NCI-H1092 treated with DMSO at 0.1 percent for 48 hours (cell line): ENCODE data around the gene RARB.

Experiments
- DNase-seq: peaks from one replicate; lab custom pipeline; 2025; lab: John Stamatoyannopoulos, UW

RARB gene

DNA sequence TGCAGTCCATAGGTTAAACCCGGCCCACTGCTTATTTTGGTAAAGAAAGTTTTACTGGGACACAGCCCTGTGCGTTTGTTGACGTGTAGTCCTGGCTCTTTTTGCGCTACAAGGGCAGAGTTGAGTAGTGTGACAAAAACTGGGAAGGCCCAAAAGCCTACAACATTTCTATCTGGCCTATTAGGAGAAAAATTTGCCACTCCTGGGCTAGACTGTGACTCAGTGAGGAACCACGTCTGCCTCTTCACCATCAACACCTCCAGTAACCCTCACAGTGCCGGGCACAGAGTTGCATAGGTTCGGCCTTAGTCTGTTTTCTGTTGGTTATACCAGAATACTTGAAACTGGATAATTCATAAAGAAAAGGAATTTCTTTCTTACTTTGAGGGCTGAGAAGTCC is 126.3 kb downstream of the RARB start:
- no peak for DNase-seq

DNA sequence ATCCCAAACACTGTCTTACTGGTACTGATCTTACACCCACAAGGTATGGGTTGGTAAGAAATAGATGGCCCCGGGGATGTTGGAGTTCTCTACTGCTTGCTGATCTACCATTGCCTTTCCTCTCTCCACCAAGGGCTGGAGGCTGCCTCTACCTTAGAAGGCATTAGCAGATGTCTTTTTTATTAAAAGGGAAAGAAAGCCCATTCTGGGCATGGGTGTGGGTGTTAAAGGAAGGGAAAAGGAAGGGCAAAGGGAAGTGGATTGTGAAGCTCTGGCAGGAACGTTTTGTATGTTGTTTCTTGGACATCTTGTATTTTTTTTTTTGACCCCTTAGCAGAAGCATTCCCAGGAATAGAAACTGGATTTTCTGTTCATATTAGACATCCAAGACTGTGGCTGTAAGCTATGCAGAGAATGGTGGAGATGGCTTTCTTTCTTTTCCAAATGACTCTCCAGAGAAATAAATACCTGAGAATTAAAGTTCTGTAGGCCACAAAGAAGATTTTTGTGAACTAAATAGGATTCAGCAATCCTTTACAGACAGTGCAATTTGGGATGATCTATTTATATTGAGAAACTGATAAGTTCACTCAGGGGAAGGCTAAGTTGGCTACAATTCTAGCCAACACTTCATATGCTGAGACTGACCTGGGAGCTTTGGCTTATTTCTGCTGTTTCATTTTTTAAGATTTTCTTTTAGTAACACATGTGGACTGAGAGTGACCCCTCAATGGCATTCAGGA is 127.8 kb downstream of the RARB start:
- no peak for DNase-seq

DNA sequence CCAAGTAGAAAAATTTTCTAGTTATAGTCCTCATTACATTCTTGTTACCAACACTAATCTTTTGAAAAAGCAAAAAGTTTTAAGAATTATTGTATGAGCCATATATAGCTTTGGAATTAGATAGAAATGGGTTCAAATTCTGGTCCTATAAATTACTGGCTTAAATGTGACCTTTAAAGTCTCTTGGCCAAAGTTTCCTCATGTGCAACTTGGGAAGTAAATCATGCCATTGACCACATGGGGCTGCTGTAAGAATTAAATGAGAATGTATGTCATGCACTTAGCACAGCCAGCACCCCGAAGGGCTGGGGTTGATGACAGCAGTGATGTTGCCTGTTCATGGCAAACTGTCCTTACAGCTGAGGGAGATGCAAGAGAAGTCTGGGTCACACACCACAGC is 128.4 kb downstream of the RARB start:
- no peak for DNase-seq

DNA sequence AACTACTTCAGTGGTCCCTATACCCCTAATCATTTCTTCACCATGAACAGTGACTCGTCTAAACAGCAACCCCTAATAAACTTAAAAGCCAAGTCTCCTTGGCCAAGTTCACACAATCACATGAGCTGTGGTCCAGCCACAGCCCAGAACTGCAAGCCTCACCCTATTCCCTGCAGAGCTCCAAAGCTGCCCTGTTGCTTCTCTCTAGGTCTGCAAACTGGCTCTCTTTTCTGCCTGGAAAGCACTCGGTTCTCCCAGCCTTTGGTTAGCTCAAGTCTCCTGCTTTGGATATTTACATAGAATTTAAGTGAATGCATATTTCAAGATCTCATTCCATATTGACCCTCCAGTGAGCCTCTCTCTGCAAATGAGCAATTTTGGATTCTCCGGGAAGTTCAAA is 129.6 kb downstream of the RARB start:
- no peak for DNase-seq

DNA sequence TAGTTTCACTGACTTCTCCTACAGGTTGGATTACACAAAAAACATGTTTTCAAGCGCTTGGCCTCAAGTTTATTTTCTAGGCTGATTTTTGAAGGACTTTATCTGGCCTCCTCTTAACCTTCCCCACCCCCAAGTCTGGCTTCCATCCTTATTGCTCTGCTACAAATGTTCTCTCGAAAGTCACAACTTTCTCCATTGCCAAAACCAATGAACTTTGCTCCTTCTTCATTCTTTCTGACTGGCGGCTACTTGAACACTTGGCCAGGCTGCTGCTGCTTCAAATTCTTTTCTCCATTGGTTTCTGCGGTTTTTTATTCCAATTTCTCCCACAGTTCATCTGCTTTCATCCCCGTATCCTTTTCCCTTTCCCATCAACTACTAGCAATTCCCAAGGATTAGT is 130.1 kb downstream of the RARB start:
- no peak for DNase-seq

DNA sequence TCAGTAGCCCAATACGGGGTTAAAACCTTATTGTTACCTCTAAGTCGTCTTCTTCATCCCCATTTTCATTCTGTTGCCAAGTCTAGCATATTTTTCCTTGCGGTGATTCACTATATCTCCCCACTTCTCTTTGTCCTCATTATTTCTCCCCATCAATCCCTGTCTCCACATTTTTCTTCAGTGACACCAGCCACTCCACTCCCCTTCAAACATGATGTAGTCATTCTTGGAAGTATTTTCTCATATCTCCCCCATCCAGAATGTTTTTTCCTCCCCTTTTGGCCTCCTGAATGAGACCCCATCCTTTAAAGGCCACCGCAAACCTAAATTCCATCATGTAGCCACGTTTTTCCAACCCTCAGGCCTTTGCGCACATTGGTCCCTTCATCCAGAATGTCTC is 130.7 kb downstream of the RARB start:
- DNase-seq, result no peak

DNA sequence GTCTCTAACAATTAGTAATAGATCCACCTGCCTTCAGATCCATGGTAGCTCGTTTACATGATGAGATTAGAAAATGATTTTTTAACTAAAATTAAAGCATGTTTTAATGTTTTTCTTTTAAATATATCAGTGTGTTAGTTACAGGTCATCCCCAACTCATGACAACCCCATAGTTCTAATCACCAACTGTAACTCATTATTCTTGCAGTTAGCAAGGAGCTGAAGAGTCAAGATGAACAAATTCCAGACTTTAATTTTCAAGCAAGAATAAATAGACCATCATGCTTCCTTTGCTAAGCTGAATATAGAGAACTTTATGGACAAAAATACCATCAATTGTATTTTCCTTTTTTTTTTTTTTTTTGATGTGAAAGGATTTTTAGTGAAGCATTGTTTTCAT is 135.5 kb downstream of the RARB start:
- DNase-seq, result no peak

DNA sequence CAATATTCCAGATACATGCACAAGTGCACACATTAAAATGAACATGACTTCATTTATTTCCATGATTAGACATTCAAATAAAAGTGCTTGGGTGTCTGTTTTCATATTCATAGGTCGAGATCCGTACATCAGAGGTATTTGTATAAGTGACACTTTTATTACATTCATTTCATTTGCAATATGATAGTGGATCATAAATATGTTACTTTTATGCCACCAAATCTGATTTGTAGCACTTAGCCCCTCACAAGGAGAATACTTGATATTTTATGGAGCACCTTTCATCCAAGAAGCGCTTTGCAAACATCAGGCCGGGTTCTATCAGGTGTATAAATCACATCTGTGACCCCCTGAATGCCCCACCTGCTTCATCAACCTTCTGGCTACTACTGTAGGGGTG is 136.0 kb downstream of the RARB start:
- DNase-seq, result no peak

DNA sequence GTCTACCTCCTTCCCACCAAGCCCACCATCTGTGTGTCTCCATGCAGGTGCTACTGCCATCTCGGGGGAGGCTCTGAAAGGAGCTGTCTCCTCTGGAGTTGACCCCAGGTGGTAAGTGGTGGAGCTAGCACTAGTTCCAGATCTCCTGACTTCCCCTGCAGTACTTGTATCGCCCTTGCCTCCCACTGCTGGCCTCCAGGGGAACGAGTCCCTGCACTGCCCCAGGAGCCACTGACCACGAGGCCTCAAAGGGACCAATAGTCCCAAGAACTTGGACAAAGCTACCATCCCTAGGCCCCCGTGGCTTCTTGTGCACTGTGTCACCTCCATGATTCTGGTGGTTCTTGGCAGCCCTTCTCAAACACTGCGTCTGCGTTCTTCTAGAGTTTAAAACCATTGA is 137.7 kb downstream of the RARB start:
- no peak for DNase-seq

DNA sequence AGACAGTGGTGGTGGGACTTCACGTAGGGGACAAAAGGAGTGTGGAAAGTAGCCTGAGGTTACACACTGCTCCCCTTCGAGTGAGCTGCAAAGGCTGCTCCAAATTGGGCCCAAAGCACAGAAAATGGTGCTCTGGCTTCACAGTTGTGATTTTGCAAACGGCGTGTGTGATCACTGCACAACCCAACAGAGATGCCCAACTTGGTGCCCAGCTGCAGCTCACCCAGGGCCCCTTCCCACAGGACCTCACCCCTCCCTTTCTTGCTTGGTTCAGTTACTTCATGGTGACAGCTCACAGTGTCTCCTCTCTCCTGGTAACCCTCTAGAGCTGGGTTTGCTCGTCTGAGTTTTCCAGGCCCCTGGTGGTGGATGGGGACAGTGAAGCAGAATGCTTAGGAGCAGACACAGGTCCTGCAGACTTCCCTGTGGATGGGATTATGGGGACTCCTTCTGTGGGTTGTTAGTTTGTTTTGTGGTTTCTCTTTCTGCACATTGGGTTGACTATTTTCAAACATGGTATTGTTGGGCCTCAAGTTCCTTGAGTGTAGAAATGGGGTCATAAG is 138.4 kb downstream of the RARB start:
- DNase-seq, result no peak

DNA sequence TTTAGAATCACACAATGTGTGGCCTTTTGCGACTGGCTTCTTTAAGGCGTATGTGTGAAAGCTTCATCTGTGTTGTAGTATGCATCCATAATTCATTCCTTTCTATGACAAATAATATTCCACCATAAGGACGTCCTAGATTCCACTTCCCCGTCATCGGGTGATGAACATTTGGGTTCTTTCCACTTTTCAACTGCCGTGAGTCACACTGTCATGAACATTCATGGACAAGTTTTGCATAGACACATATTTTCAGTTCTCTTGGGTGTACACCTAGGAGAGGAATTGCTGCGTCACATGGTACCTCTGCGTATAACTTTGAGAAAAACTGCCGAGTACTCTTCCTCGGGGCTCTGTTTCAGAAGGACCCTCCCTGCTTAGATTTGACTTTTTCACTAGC is 139.3 kb downstream of the RARB start:
- DNase-seq, result no peak

DNA sequence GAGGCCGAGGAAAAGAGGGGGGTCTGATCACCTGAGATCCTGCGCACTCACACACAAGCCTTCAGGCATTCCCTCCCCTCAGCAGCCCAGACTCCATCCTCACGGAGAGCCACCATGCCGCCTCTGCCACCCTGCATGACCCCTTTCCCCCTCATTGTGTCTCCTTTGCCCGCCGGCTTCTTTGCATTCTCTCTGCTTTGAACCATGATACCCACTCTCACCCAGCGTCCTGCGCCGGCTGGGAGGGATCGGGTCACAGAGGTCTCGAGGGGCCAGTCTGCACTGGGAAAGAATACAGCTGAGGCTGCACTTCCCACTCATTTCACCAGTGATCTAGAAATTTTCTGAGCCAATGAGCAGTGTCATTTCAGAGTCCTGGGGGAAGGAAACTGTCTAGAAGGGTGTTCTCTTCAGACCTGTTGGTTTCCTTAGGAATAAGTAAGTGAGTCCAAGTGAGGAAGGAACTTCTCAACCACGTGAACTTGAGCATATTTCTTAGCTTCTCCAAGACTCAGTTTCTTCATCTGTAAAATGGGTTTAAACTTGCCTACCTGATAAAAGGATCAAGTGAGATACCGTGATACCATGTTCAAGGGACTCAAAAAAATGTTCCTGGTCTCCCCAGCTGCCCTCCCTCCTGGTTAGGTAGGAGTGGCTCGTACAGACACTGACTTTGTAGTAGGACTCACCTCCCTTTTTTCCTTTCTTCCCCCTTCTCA is 139.9 kb downstream of the RARB start:
- DNase-seq, result no peak

DNA sequence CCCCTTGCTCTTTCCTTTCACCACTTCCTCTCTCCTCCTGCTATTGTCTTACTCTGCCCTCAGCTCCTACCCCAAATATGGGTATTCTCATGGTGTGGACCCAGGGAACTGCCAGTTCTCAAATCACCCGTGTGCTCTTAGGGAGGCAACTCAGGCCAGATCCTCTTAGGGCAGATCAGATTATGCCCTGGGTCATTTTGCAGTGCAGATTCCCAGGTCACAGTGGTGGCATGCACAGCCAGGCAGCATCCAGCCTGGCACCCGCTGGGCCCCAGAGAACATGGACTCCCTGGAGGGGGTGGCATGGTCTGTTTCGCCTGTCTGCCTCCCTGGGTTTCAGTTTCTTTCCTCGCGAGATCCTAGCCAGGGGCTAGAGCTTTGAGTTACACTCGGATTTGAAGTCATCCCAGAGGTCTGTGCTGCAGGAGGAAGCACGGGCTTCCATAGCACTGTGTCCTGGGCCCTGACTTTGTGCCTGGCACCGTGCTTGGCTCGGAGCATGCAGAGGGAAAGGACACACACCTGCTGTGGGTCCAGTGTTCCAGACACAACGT is 140.5 kb downstream of the RARB start:
- DNase-seq, result no peak

DNA sequence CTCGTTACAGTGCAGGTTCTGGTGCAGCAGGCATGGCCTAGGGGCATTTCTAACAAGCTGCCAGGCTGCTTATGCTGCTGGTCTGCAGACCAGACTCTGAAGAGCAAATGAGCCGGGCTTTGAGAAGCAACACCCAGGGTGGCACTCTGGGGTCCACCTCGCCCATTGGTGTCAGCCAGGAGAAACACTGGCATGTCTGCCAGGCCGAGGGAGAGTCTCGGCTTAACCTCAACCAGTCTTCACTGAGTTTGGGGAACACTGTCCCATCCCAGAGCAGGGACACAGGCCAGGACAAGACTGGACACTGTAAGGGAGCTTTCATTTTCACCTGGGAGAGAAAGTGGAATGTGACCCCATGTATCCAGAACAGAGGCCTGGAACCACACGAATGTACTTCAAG is 143.2 kb downstream of the RARB start:
- DNase-seq, result no peak

DNA sequence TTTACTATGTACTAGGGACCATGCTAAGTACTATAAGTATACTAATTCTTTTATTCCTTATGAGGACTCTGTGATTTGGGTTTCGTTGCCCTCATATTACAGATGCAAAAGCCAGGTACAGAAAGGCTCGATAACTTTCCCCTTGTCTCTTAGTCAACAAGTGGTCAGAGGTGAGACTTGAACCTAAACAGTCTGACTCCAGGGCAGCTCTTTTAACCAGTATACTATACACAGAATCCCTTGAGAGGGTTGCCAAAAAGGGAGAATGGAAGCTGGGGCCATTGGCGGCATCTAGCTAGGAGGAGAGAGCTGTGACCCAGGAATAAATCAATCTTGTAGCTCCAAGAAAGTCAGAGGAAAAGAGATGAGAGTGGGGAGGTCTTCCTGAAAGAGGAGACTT is 144.3 kb downstream of the RARB start:
- DNase-seq, result no peak

DNA sequence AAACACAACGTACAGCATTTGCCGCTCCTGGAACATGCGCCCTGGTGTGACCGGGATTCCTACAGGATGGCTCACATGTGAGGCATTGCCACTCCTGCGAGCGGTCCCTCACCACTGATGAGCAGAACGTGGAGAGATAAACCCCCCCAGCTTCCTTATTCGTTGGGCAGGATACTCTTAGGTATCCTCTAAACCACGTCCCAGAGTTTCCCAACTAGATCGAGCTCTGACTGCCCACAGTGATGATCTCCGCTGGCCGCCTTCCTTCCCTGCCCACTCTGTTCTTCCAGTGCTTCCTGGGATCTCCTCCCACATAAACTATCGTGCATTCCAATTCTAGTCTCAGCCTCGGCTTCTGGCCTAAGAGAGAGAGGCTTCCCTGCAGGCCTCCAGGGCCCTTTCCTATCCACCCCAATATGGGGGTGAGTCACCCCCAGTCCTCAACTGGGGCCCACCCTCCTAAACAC is 144.9 kb downstream of the RARB start:
- DNase-seq, result no peak

DNA sequence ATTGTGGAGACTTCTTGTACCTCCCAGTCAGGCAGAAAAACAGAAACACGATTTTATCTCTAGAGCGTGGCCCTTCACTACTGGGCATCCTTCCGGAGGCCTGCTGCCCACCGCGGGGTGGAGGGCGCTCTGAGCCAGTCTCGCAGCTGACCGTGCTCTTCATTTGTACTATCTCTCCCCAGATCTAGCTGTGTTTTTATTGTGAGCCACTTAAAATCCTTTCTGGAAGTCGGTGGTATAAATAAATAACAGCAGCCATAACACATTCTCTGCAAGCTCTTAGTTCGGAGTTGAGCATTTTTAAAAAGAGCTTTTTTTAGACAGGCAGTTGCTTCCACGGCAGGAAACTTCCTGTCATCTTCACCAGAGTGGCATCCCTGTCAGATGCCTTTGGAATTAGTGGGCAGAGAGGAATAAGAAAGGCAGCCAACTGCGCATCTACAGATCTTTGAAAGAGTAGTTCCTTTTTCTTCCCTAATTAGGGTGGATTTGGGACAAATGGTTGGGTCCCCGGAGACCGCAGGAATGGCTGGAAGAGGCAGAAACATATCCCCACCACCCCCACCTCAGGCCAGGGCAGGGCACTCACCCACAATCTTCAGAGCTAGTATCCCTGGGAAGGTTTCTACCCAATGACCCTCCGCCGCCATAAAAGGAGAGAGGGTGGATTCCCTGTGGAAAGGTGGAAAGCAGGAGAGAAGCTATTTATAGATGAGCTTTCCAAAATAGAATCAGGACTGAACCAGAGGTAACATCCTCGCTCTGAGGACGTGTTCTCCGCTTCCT is 145.5 kb downstream of the RARB start:
- no peak for DNase-seq

DNA sequence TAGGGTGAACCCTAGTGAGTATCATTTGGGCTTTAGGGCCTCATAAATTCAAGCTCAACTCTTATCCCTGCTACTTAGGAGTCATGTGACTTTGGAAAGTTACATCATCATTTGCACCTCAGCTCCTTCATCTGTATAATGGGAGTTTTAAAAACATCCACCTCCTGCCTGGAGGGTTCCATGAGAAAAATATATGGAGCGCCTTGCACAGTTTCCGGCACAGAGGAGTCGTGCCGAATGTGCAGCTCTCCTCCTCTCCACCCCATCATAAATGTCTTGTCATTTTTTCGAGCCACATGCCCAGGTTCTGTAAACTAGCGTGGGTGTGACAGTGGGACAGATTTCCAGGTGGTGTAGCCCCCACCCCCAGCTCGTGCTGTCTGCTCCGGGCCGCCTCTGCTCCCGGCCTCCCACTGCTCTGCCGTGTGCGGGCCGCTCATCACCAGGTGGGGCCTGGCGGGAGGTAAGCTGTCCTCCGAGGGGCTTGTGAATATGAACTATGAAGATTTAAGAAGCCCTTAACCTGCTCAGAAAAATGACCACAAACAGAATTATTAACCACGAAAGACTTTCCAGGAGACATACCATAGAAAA is 146.2 kb downstream of the RARB start:
- no peak for DNase-seq

DNA sequence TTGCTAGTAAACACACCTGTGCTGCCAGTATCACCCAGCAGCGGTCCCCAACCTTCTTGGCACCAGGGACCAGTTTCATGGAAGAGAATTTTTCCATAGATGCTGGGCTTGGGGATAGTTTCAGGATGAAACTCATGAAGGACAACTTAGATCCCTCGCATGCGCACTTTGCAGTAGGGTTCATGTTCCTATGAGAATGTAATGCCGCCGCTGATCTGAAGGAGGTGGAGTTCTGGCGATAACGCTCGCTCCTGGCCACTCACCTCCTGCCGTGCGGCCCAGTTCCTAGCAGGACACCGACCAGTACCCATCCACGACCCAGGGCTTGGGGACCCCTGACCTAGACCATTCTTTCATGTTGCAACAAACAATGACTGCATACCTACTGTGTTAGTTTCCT is 146.9 kb downstream of the RARB start:
- no peak for DNase-seq

DNA sequence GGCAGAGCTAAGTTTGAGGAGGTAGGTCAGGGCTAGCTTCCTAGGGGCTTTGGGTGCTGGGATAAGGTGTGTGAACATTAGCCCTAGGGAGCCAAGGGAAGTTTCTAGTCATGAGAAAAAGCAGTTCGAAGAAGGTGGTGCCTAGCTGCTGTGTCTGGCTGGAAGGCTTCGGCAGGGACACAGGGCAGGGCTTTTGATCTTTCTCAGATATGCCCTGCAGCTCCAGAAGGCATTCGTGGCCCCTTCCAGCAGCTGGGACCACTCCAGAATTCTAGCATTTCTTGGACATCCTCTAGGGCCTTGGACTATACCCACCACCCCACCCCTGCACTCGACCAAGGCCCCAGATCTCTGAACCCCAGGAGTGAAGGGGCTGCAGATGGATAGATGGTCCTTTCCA is 148.1 kb downstream of the RARB start:
- DNase-seq, result no peak

DNA sequence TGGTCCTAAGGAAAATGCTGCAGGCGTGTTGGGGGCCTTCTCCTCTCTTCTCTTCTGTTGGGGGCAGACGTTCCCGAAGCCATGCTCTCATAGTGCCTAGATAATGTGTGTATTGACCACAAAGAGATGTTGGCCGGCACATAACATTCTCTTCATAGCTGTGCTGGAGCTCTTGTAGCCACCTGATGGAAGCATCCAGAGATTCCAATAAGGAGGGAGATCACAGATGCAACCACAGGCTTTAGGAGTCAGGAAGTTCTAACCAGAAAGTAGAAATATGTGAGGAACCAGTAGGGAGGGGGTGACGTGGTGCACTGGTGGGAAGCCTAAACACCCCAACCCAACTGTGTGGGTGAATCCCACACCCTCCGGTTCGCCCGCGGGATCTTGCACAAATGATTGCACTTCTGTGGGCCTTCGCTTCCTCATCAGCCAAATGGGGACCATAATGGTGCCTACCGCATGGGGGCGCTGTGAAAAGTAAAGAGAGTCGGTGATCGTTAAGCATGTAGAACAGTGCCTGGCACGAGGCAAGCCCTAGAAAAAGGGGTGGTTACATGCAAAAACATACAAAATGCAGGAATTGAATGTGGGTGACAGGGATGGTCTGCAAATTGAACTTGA is 148.9 kb downstream of the RARB start:
- no peak for DNase-seq

DNA sequence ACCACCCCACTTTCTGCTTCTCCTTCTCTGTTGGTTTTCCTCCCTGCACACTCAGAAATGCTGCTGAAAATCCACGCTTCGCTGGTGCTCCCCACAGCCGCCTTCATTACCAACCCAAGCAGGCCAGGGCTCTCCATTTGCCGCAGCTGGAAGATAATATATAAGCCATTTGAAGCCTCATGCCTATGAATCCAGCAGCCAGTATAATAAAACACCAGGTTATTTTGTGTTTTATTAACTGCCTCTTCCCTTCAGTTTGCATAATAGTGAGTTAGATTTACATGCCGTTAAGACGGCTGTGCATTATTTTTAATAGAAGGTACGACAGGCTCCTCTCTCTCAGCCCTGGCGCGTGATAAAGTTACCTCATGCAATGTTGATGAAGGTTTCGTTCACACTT is 150.0 kb downstream of the RARB start:
- no peak for DNase-seq
